Measurements from ENCODE around the gene MICAL3.
"Not testable (repeated sequence)": the region's sequence is repeated elsewhere in the genome, so short reads cannot be mapped to it uniquely, and the experiment has no call there.

Gene MICAL3

GRCh38 chr22:17949642-17950473, 74.5 kb downstream of the MICAL3 start:
- no peak for DNase-seq

- DNase-seq: no peak
Measured at GRCh38 chr22:17948101-17948500, 76.3 kb downstream of the MICAL3 start.

GRCh38 chr22:17946662-17947367, 77.5 kb downstream of the MICAL3 start:
- DNase-seq: no peak

- no peak for DNase-seq
Measured at GRCh38 chr22:17945888-17946648, 78.3 kb downstream of the MICAL3 start.

- DNase-seq: no peak
Measured at GRCh38 chr22:17945156-17945887, 79.0 kb downstream of the MICAL3 start.

- no peak for DNase-seq
Measured at GRCh38 chr22:17944256-17944655, 80.1 kb downstream of the MICAL3 start.

- DNase-seq: no peak
Measured at GRCh38 chr22:17943533-17944249, 80.7 kb downstream of the MICAL3 start.

GRCh38 chr22:17942721-17943120, 81.6 kb downstream of the MICAL3 start:
- no peak for DNase-seq

- DNase-seq: peak; percentile 43
Measured at GRCh38 chr22:17941471-17942406, 82.6 kb downstream of the MICAL3 start.

- DNase-seq: no peak
Measured at GRCh38 chr22:17939579-17939978, 84.8 kb downstream of the MICAL3 start.

GRCh38 chr22:17939011-17939410, 85.3 kb downstream of the MICAL3 start:
- no peak for DNase-seq

GRCh38 chr22:17938484-17938924, 85.9 kb downstream of the MICAL3 start:
- DNase-seq: no peak

- DNase-seq: not testable (repeated sequence)
Measured at GRCh38 chr22:17932457-17932856, 91.9 kb downstream of the MICAL3 start.

- peak; percentile 71 for DNase-seq
Measured at GRCh38 chr22:17931400-17931825, 92.9 kb downstream of the MICAL3 start.

- DNase-seq: peak; percentile 6
Measured at GRCh38 chr22:17930455-17931313, 93.7 kb downstream of the MICAL3 start.

GRCh38 chr22:17929909-17930308, 94.5 kb downstream of the MICAL3 start:
- peak; percentile 0 for DNase-seq

GRCh38 chr22:17928391-17928790, 96.0 kb downstream of the MICAL3 start:
- no peak for DNase-seq

- no peak for DNase-seq
Measured at GRCh38 chr22:17927062-17927461, 97.3 kb downstream of the MICAL3 start.

- DNase-seq: peak; percentile 6
Measured at GRCh38 chr22:17926516-17926915, 97.8 kb downstream of the MICAL3 start.

GRCh38 chr22:17925431-17925841, 98.9 kb downstream of the MICAL3 start:
- DNase-seq: peak; percentile 20
